IPS-18c (cell line): ENCODE measurements around the gene NPLOC4.
A peak's percentile ranks its signal among the peaks of the same experiment; 100 is the strongest.
"Not testable (repeated sequence)": the region's sequence is repeated elsewhere in the genome, so short reads cannot be mapped to it uniquely, and the experiment has no call there.

ENCODE experiments used
- H3K4me3 ChIP-seq: 2 replicates; pipeline ENCODE4 v1.7.0; 2013; ENCODE audit warnings: low read depth, mild to moderate bottlenecking, low read length, moderate library complexity; ENCODE audit not compliant: insufficient read depth
- H3K9me3 ChIP-seq: one replicate; pipeline ENCODE4 v1.6.1; 2013; ENCODE audit warnings: mild to moderate bottlenecking, low read length, moderate library complexity; ENCODE audit not compliant: control insufficient read depth, insufficient read depth

The NPLOC4 gene

DNA sequence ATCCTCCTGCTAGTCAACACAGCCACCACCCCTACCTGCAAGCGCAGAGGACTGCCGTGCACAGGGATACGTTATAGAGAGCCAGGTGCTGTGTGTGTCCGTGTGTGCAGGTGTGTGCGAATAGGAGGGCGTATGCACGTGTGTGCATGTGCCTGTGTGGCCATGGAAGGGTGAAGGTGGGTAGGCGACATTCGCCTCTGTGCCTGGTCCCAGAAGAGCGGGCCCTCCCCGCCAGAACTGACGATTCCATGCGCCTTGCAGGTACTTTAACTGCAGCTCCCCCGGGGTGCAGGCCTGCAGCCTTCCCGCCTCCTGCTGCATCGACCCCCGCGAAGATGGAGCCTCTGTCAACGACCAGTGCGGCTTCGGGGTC is 10.7 kb upstream of the NPLOC4 start:
- H3K9me3 ChIP-seq, result no peaks in the 10 kb centered on the region
- H3K4me3 ChIP-seq, result peak overlapping the region; percentile 44

DNA sequence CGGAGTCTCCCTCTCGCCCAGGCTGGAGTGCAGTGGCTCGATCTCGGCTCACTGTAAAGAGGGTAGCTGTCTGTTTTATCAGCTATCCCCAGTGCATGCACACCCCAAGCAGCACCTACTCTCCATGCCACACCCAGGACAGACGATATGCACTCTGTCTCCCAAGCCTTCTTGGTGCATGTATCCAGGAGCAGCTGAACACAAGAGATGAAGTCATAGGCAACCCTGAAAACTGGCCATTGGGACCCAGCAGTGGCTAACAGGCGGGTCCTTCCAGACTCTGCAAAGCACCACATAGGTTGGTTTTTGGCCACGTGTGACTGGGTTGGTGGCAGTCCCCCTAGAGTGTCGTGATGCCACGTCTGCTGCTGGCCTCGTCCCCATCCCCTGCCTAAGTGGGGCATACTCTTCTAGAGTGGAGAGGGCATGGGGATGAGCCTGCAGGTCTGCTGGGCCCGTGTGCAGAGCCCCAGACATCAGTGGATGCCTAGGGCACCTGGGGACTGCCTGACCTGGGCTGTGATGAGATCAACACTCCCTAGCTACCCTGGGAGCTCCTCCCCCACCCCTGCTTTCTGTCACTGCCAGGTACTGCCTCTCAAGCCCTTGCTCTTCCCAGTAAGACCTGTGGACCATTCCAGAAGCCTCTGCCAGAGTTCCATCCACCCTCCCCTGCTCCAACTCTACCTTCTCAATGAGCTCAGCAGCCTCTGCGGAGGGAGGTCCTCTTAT is 10.1 kb upstream of the NPLOC4 start:
- no peaks in the 10 kb centered on the region for H3K9me3 ChIP-seq
- H3K4me3 ChIP-seq, result 0 out of 2 replicates have a peak overlapping the region, but pooled peaks have one; percentile 44

DNA sequence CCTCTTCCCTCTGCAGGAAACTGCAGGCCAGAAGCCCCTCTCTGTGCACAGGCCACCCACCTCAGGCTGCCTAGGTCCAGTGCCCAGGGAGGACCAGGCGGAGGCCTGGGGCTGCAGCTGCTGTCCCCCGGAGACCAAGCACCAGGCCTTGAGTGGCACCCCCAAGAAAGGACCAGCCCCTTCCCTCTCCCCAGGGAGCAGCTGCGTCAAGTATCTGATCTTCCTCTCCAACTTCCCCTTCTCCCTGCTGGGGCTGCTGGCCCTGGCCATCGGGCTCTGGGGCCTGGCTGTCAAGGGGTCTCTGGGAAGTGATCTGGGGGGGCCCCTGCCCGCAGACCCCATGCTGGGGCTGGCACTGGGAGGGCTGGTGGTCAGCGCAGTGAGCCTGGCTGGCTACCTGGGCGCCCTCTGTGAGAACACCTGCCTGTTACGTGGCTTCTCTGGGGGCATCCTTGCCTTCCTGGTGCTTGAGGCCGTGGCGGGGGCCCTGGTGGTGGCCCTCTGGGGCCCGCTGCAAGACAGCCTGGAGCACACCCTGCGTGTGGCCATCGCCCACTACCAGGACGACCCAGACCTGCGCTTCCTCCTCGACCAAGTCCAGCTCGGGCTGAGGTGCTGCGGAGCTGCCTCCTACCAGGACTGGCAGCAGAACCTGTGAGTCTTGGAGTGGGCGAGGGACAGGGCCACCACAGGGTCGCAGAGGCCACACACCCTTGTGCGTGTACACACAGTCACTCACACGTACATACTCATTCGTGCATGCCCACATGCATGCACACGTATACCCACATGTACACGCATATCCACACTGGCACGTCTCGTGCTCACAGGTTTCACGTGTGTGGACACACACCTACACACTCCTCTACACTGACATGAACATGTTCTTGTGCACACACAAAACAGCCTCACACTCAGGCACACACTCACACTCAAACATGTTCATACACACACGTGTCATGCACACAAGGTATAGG is 8.4 kb upstream of the NPLOC4 start:
- no peaks in the 10 kb centered on the region for H3K9me3 ChIP-seq
- H3K4me3 ChIP-seq, result no peak overlapping the region

- H3K4me3 ChIP-seq, result no peak overlapping the region
- H3K9me3 ChIP-seq, result no peaks in the 10 kb centered on the region
Observed at GRCh38 chr17:81644496-81644895, 7.6 kb upstream of the NPLOC4 start.

DNA sequence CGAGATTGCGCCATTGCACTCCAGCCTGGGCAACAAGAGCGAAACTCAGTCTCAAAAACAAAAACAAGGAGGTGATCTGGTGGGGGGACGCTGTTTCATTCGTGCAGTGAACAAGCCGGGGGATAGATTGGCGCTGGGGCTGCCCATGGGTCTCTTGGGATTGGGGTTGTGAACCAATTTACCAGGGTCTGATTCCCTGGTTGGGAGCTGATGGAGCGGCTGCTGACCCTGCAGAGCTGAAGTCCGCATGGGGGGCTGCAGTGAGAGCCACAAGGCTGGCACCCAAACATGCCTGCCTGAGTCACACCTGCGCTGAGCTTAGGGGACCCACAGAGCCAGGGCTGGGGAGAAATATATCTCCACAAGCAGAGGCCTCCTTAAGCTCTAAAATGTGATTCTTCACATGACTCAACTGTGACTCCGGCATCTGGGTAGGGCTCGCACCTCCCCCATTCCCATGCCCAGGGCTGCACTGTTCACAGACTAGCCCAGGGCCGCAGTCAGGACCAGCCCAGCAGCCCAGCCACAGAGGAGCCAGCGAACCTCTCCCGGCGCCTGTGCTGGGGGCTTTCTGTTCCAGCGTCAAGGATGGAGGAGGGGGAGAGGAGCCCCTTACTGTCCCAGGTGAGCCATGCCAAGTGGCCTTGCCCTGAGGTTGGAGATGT is 5.0 kb upstream of the NPLOC4 start:
- H3K4me3 ChIP-seq, result no peak overlapping the region
- H3K9me3 ChIP-seq, result no peaks in the 10 kb centered on the region

GRCh38 chr17:81640011-81640410 is 3.1 kb upstream of the NPLOC4 start:
- Histone ChIP-seq H3K4me3 (no peak overlapping the region), H3K9me3 (no peaks in the 10 kb centered on the region)

DNA sequence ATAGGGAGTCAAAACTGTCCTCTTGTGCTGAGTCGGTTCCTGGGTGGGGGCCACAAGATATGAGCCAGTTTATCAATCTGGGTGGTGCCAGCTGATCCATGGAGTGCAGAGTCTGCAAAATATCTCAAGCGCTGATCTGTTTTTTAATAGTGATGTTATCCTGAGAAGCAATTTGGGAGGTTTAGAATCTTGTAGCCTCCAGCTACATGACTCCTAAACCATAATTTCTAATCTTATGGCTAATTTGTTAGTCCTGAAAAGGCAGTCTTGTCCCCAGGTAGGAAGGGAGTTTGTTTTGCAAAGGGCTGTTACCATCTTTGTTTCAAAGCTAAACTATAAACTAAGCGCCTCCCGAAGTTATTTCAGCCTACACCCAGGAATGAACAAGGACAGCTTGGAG is 1.8 kb upstream of the NPLOC4 start:
- H3K9me3 ChIP-seq, result no peaks in the 10 kb centered on the region
- no peak overlapping the region for H3K4me3 ChIP-seq

- Histone ChIP-seq H3K9me3 (no peaks in the 10 kb centered on the region), H3K4me3 (peak overlapping the region; percentile 96)
Observed at GRCh38 chr17:81635973-81636504, 873 bp downstream of the NPLOC4 start.

- no peak overlapping the region; the same call in 1 of the 2 replicates for H3K4me3 ChIP-seq
Observed at GRCh38 chr17:81635431-81635830, 1.5 kb downstream of the NPLOC4 start.

GRCh38 chr17:81631482-81631881 is 5.4 kb downstream of the NPLOC4 start:
- Histone ChIP-seq H3K9me3 (no peaks in the 10 kb centered on the region), H3K4me3 (no peak overlapping the region)

More at GRCh38 chr17:81635431-81635830, 1.5 kb downstream of the NPLOC4 start:
- H3K9me3 ChIP-seq, result no peaks in the 10 kb centered on the region

DNA sequence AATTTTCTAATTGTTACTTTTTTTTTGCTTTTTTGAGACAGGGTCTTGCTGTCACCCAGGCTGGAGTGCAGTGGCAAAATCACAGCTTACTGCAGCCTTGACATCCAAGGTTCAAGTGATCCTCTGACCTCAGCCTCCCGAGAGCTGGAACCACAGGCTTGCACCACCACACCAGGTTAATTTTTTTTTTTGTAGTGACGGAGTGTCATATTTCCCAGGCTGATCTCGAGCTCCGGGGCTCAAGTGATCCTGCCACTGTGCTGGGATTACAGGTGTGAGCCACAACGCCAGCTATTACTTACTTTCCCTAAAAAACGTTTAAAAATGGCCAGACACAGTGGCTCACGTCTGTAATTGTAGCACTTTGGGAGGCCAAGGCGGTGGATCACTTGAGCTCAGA is 6.6 kb downstream of the NPLOC4 start:
- no peak overlapping the region for H3K4me3 ChIP-seq
- no peaks in the 10 kb centered on the region for H3K9me3 ChIP-seq

DNA sequence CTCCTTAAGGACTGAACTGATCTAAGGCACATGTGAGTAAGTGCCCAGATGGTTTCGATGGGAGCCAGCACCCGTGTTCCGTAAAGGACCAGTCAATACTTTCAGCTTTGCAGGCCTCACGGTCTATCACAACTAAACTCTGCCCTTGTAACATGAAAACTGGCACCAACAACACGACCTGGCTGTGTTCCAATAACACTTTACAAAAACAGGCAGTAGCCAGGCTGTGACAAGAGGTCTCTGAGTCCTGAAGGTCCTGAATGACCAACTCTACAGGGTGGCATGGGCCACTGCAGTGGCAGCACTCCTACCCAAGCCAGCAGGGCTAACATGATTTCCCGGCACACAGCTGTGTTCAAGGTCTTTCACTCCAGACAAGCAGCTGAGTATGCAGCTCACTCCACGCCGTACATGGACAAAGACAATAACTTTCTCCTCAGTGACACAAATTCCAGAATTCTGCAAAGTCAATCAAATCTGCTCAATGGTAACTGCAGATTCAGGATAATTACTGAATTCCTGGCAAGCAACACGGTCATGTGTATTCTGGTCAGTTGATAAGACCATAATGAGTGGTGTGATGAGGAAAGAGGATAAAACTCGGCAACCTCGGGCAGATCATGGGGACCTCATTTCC is 15.3 kb downstream of the NPLOC4 start:
- H3K9me3 ChIP-seq, result no peaks in the 10 kb centered on the region
- H3K4me3 ChIP-seq, result no peak overlapping the region

GRCh38 chr17:81618307-81618706 is 18.6 kb downstream of the NPLOC4 start:
- not testable (repeated sequence) for H3K9me3 ChIP-seq, H3K4me3 ChIP-seq

GRCh38 chr17:81616877-81617276 is 20.0 kb downstream of the NPLOC4 start:
- peaks cover 3% of the 10 kb centered on the region for H3K9me3 ChIP-seq
- no peak overlapping the region for H3K4me3 ChIP-seq

DNA sequence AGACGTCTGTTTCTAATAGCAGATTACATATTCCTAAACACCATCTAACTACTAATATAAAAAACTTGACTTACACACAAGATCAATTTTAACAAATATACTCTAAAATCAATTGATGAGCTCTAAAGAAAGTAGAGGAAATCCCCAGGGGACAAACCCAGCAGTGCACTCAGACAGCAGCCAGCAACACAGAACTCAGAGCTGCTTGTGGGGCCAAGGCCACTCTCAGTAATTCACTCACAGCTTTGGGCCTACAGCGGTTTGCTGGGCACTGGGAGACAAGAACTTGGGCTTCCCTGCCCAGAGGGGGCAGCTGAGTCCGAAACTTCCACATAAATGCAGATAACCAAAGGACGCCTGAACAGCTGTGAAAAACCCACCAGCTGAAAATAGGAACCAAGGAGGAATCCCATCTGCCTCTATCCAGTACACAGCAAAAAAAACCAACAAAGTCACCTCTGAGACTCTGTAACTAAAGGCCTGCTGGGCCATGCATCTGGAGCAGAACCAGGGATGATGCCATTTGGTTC is 21.4 kb downstream of the NPLOC4 start:
- Histone ChIP-seq H3K4me3 (no peak overlapping the region), H3K9me3 (peaks cover 3% of the 10 kb centered on the region)

DNA sequence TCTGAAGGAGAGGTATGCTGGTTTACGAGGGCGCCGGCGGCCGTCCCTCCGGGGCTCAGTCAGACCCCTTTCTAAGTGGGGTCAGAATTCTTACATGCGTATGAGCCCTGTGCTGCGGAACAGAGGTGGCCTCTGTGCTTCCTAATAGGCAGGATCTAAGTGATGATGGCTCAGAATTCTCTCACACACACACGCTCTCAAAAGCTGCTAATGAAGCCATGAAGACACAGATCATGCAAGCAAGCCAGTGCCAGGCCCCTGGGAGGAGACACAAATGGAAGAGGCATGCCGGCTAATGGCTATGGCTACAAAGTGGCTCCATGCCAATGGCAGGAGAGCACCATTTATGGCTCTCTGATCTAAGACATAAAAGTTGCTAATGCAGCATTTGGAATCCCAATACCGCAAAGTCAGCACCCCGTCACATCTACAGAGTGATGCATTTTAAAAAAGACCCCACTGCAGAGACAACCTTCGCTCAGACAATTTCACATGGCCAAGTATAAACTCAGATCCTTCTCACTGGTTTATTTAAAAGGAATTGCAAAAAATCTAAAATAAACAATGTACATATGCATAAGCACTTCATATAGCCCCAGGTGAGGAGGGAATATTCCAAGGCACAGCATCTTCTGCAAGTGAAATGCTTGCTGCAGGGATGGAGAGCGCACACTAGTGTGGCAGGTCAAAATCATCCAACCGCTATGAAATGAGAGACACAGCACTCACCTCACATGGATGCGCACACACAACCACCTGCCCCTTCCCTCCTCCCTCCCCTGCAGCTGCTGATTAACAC is 24.5 kb downstream of the NPLOC4 start:
- peaks cover 3% of the 10 kb centered on the region for H3K9me3 ChIP-seq
- no peak overlapping the region for H3K4me3 ChIP-seq
